GM23338 (cell line): ENCODE measurements around the gene NEK7. TPM values are rescaled to one million over a fixed set of nuclear protein-coding genes. Genes with fewer than 3 reads are reported as not detected.

Experiments
- ATAC-seq: fragments of 200-7000 bp; cut with Tn5 transposase; 3 replicates; pipeline ENCODE4 v1.9.1; 2020
- DNase-seq: peaks from one replicate; pipeline ENCODE4 v3.0.0-alpha.2; 2015; ENCODE audit warnings: low spot score
- H2AFZ ChIP-seq: fragments of 200-600 bp; sonication (generic); 2 replicates; pipeline ENCODE4 v1.8.0; 2016; ENCODE audit warnings: antibody characterized with exemption, mild to moderate bottlenecking, moderate library complexity
- H3F3A ChIP-seq: fragments of 200-600 bp; sonication (generic); replicated peaks from 2 replicates; pipeline ENCODE4 v1.8.0; 2017; ENCODE audit warnings: antibody characterized with exemption, mixed run types, low read depth
- H3K27ac ChIP-seq: fragments of 200-600 bp; sonication (generic); 2 replicates; pipeline ENCODE4 v1.6.1; 2016; ENCODE audit warnings: low read depth
- H3K27me3 ChIP-seq: fragments of 200-600 bp; sonication (generic); 2 replicates; pipeline ENCODE4 v1.8.0; 2016; ENCODE audit warnings: mild to moderate bottlenecking, mixed run types, moderate library complexity; ENCODE audit not compliant: insufficient read depth
- H3K36me3 ChIP-seq: fragments of 200-600 bp; sonication (generic); 2 replicates; pipeline ENCODE4 v1.8.0; 2016; ENCODE audit warnings: mild to moderate bottlenecking; ENCODE audit not compliant: insufficient read depth
- H3K4me1 ChIP-seq: fragments of 200-600 bp; sonication (generic); 2 replicates; pipeline ENCODE4 v1.8.0; 2016; ENCODE audit warnings: mild to moderate bottlenecking, moderate library complexity; ENCODE audit not compliant: insufficient read depth
- H3K4me2 ChIP-seq: fragments of 200-600 bp; sonication (generic); 2 replicates; pipeline ENCODE4 v1.7.1; 2017; ENCODE audit warnings: mixed run types
- H3K4me3 ChIP-seq: fragments of 200-600 bp; sonication (generic); 2 replicates; pipeline ENCODE4 v1.6.1; 2016; ENCODE audit warnings: mixed run types
- H3K79me2 ChIP-seq: fragments of 200-600 bp; sonication (generic); replicated peaks from 2 replicates; pipeline ENCODE4 v1.8.0; 2017; ENCODE audit warnings: mild to moderate bottlenecking; ENCODE audit not compliant: insufficient read depth
- H3K9me2 ChIP-seq: fragments of 200-600 bp; sonication (generic); 2 replicates; pipeline ENCODE4 v1.8.0; 2017; ENCODE audit not compliant: insufficient read depth
- H4K20me1 ChIP-seq: fragments of 200-600 bp; sonication (generic); replicated peaks from 2 replicates; pipeline ENCODE4 v1.8.0; 2017; ENCODE audit warnings: mild to moderate bottlenecking; ENCODE audit not compliant: insufficient read depth
- H3K27ac Mint-ChIP-seq: 2 replicates; pipeline ENCODE4 v1.8.0; 2020; ENCODE audit warnings: inconsistent platforms, mild to moderate bottlenecking, moderate library complexity, mixed read lengths
- H3K27me3 Mint-ChIP-seq: 3 replicates; pipeline ENCODE4 v1.8.0; 2022; ENCODE audit warnings: low read depth, mild to moderate bottlenecking, moderate library complexity, mixed read lengths, inconsistent platforms; ENCODE audit not compliant: insufficient read depth, poor library complexity
- H3K36me3 Mint-ChIP-seq: 3 replicates; pipeline ENCODE4 v1.8.0; 2021; ENCODE audit warnings: low read depth, mild to moderate bottlenecking, inconsistent platforms, moderate library complexity, mixed read lengths
- H3K4me1 Mint-ChIP-seq: 3 replicates; pipeline ENCODE4 v1.8.0; 2020; ENCODE audit warnings: mild to moderate bottlenecking, inconsistent platforms, mixed read lengths
- H3K4me3 Mint-ChIP-seq: 3 replicates; pipeline ENCODE4 v1.8.0; 2021; ENCODE audit warnings: moderate library complexity, mild to moderate bottlenecking, inconsistent platforms, mixed read lengths
- H3K9me3 Mint-ChIP-seq: 3 replicates; pipeline ENCODE4 v1.8.0; 2020; ENCODE audit warnings: moderate library complexity, mild to moderate bottlenecking, inconsistent platforms, mixed read lengths
- CTCF ChIP-seq, 2 experiments: fragments of 200-600 bp in 1 of 2; sonication (generic) in 1 of 2; conservative IDR thresholded peaks; 2 replicates each; pipeline versions ENCODE4 v1.5.1 to v1.6.1; 2016 to 2017; ENCODE audit warnings: antibody characterized with exemption in 2 of 2, low read depth in 2 of 2, mild to moderate bottlenecking in 2 of 2, moderate library complexity in 1 of 2
- ETS1 ChIP-seq: IDR thresholded peaks from 2 replicates; pipeline ENCODE4 v1.6.1; 2016; ENCODE audit warnings: antibody characterized with exemption
- NANOG ChIP-seq: IDR thresholded peaks from 2 replicates; pipeline ENCODE4 v1.6.1; 2016; ENCODE audit warnings: antibody characterized with exemption, borderline replicate concordance
- REST ChIP-seq: IDR thresholded peaks from one replicate; pipeline ENCODE4 v1.6.1; 2018; ENCODE audit warnings: antibody characterized with exemption; ENCODE audit not compliant: unreplicated experiment
- ZNF462 ChIP-seq: fragments of 250-450 bp; sonication (Bioruptor Pico); IDR thresholded peaks from 2 replicates; pipeline ENCODE4 v1.5.0; 2020; ENCODE audit warnings: mild to moderate bottlenecking, moderate library complexity
- polyA plus RNA-seq: library from polyadenylated mRNA; unstranded; fragments of >200 nt; fragmentation: Nextera tagmentation; extraction: Ambion mirVana; gene quantifications from 2 replicates; pipeline ENCODE4 v1.2.1, GENCODE V29; 2016
- total RNA-seq: library from RNA; depleted of rRNA; stranded (reverse); fragments of >200 nt; shearing (Covaris generic); gene quantifications from 2 replicates; pipeline ENCODE4 v1.2.3, GENCODE V29; 2014

NEK7 gene
- total and polyA plus RNA-seq, 2 experiments from 2014 or later = 4.8 to 15.3 TPM

GRCh38 chr1:198318085-198318484 lies 161.3 kb downstream of the NEK7 start:
- Histone ChIP-seq H3K27ac (no peak overlapping the region), H3F3A (no peaks in the 10 kb centered on the region), H3K36me3 (no peaks in the 10 kb centered on the region), H3K4me3 (no peak overlapping the region), H3K4me1 (peaks cover 40% of the 10 kb centered on the region), H3K9me2 (no peaks in the 10 kb centered on the region; the same call in 1 of the 2 replicates), H3K79me2 (no peaks in the 10 kb centered on the region), H2AFZ (no peak overlapping the region), H4K20me1 (no peaks in the 10 kb centered on the region), H3K27me3 (no peaks in the 10 kb centered on the region), H3K4me2 (peak overlapping the region; percentile 55)
- Mint-ChIP-seq H3K9me3 (peaks cover 7% of the 10 kb centered on the region; the same call in 2 of the 3 replicates), H3K4me1 (peaks cover 45% of the 10 kb centered on the region), H3K36me3 (peaks cover 12% of the 10 kb centered on the region; the same call in 2 of the 3 replicates), H3K4me3 (no peak overlapping the region), H3K27ac (no peak overlapping the region), H3K27me3 (peaks cover 11% of the 10 kb centered on the region)
- ATAC-seq (no peak), DNase-seq (no peak)
- TF ChIP-seq ZNF462 (CRISPR knock-in tag) (no peak), ETS1 (no peak), REST (no peak), CTCF (conservative IDR thresholded peaks at IDR 0.05; ENCODE audit: low read depth in 2 of 2) (no peak), NANOG (no peak)
